Trophoblast cell (in vitro differentiated cells and primary cell): ENCODE measurements around the gene WDR86.
A peak's percentile ranks its signal among the peaks of the same experiment; 100 is the strongest.

Source experiments
- DNase-seq, 2 donors: peaks; one replicate each; pipeline ENCODE4 v3.0.0-alpha.2; 2016
- H2AFZ ChIP-seq: 2 replicates; pipeline ENCODE4 v1.6.1; 2013; ENCODE audit warnings: low read length, moderate library complexity, mild to moderate bottlenecking; ENCODE audit not compliant: insufficient read depth, poor library complexity
- H2AK5ac ChIP-seq: 2 replicates; pipeline ENCODE4 v1.6.1; 2013; ENCODE audit warnings: mild to moderate bottlenecking, low read length
- H2BK120ac ChIP-seq: 2 replicates; pipeline ENCODE4 v1.6.1; 2013; ENCODE audit warnings: low read length, mild to moderate bottlenecking, moderate library complexity; ENCODE audit not compliant: insufficient read depth, poor library complexity
- H2BK12ac ChIP-seq: 2 replicates; pipeline ENCODE4 v1.6.1; 2013; ENCODE audit warnings: mild to moderate bottlenecking, low read length, moderate library complexity
- H2BK5ac ChIP-seq: 2 replicates; pipeline ENCODE4 v1.6.1; 2013; ENCODE audit warnings: low read length, low read depth, moderate library complexity, mild to moderate bottlenecking; ENCODE audit not compliant: poor library complexity
- H3K14ac ChIP-seq: 2 replicates; pipeline ENCODE4 v1.6.1; 2013; ENCODE audit warnings: mild to moderate bottlenecking, low read length
- H3K18ac ChIP-seq: 2 replicates; pipeline ENCODE4 v1.6.1; 2013; ENCODE audit warnings: mild to moderate bottlenecking, low read length
- H3K23ac ChIP-seq: 2 replicates; pipeline ENCODE4 v1.6.1; 2013; ENCODE audit warnings: low read length
- H3K27ac ChIP-seq: 2 replicates; pipeline ENCODE4 v1.5.1; 2013; ENCODE audit warnings: low read depth, mild to moderate bottlenecking, inconsistent platforms, low read length, moderate library complexity
- H3K27me3 ChIP-seq: 2 replicates; pipeline ENCODE4 v1.6.1; 2013; ENCODE audit warnings: inconsistent platforms, mild to moderate bottlenecking, low read length, moderate library complexity; ENCODE audit not compliant: insufficient read depth
- H3K36me3 ChIP-seq, 2 experiments: 1 replicate in 1 of 2; 2 replicates in 1 of 2; pipeline ENCODE4 v1.6.1; 2013; ENCODE audit warnings: low read length in 2 of 2, mild to moderate bottlenecking in 2 of 2, moderate library complexity in 1 of 2; ENCODE audit not compliant: insufficient read depth in 2 of 2, control insufficient read depth in 1 of 2
- H3K4ac ChIP-seq: 2 replicates; pipeline ENCODE4 v1.6.1; 2013; ENCODE audit warnings: low read depth, mild to moderate bottlenecking, low read length, moderate library complexity
- H3K4me1 ChIP-seq, 2 experiments: 1 replicate in 1 of 2; 2 replicates in 1 of 2; pipeline ENCODE4 v1.6.1; 2013; ENCODE audit warnings: low read length in 2 of 2, mild to moderate bottlenecking in 2 of 2, moderate library complexity in 1 of 2; ENCODE audit not compliant: insufficient read depth in 2 of 2, control insufficient read depth in 1 of 2
- H3K4me2 ChIP-seq: 2 replicates; pipeline ENCODE4 v1.6.1; 2013; ENCODE audit warnings: inconsistent platforms, mild to moderate bottlenecking, low read length, moderate library complexity
- H3K4me3 ChIP-seq: 2 replicates; pipeline ENCODE4 v1.5.1; 2013; ENCODE audit warnings: mild to moderate bottlenecking, low read depth, low read length, inconsistent platforms
- H3K79me1 ChIP-seq: one replicate; pipeline ENCODE4 v1.6.1; 2013; ENCODE audit warnings: low read length
- H3K79me2 ChIP-seq: 2 replicates; pipeline ENCODE4 v1.6.1; 2013; ENCODE audit warnings: low read length, mild to moderate bottlenecking; ENCODE audit not compliant: control insufficient read depth, insufficient read depth, poor library complexity
- H3K9ac ChIP-seq: 2 replicates; pipeline ENCODE4 v1.6.1; 2013; ENCODE audit warnings: mild to moderate bottlenecking, low read length
- H3K9me3 ChIP-seq: 2 replicates; pipeline ENCODE4 v1.6.1; 2013; ENCODE audit warnings: low read depth, mild to moderate bottlenecking, control low read depth, inconsistent platforms, low read length; ENCODE audit not compliant: insufficient read depth
- H4K12ac ChIP-seq: 2 replicates; pipeline ENCODE4 v1.6.1; 2013; ENCODE audit warnings: low read depth, mild to moderate bottlenecking, low read length, moderate library complexity
- H4K8ac ChIP-seq: 2 replicates; pipeline ENCODE4 v1.6.1; 2013; ENCODE audit warnings: low read depth, mild to moderate bottlenecking, low read length, moderate library complexity
- H4K91ac ChIP-seq: one replicate; pipeline ENCODE4 v1.6.1; 2013; ENCODE audit warnings: low read depth, mild to moderate bottlenecking, low read length, moderate library complexity
- WGBS: extraction: QIAGEN DNeasy Blood & Tissue Kit; methylation state at CpG from one replicate; pipeline ENCODE4 v1.1.7; 2013; ENCODE audit warnings: missing lambda C conversion rate; ENCODE audit not compliant: insufficient read length, insufficient coverage; ENCODE audit errors: extremely low coverage; 5-methylcytosine and 5-hydroxymethylcytosine counted together

WDR86 gene

GRCh38 chr7:151376218-151376902 is 33.5 kb downstream of the WDR86 start:
- H3K18ac ChIP-seq: no peak overlapping the region
- no peak overlapping the region for H3K27ac ChIP-seq
- H3K4ac ChIP-seq: no peak overlapping the region
- no peak overlapping the region for H4K91ac ChIP-seq
- no peaks in the 10 kb centered on the region for H3K79me2 ChIP-seq
- no peak overlapping the region for H2BK5ac ChIP-seq
- no peak overlapping the region for H4K8ac ChIP-seq
- H3K27me3 ChIP-seq: no peaks in the 10 kb centered on the region
- H3K79me1 ChIP-seq: no peaks in the 10 kb centered on the region
- no peak overlapping the region for H3K23ac ChIP-seq
- no peak overlapping the region for H3K14ac ChIP-seq
- no peak for DNase-seq
- H2AK5ac ChIP-seq: no peak overlapping the region
- no peak overlapping the region for H2AFZ ChIP-seq
- no CpG with 5 or more reads among the region's 33 CpGs for WGBS
- no peaks in the 10 kb centered on the region for H3K9me3 ChIP-seq
- peaks cover 0 to 3% of the 10 kb centered on the region in 2 experiments for H3K4me1 ChIP-seq
- no peak overlapping the region for H3K4me2 ChIP-seq
- no peak overlapping the region for H2BK12ac ChIP-seq
- H3K9ac ChIP-seq: no peak overlapping the region
- no peak overlapping the region for H4K12ac ChIP-seq
- H2BK120ac ChIP-seq: no peak overlapping the region
- peaks cover 33 to 34% of the 10 kb centered on the region in 2 experiments for H3K36me3 ChIP-seq
- no peak overlapping the region for H3K4me3 ChIP-seq

GRCh38 chr7:151375530-151376217 is 34.2 kb downstream of the WDR86 start:
- Histone ChIP-seq H4K12ac (no peak overlapping the region), H2AK5ac (no peak overlapping the region), H4K8ac (no peak overlapping the region), H2BK120ac (no peak overlapping the region), H3K79me1 (no peaks in the 10 kb centered on the region), H3K18ac (no peak overlapping the region), H3K4me2 (no peak overlapping the region), H3K79me2 (no peaks in the 10 kb centered on the region), H3K4me1 (no peaks in the 10 kb centered on the region), H3K14ac (no peak overlapping the region), H4K91ac (no peak overlapping the region), H3K9ac (peak overlapping the region; percentile 12), H3K36me3 (peaks cover 33 to 34% of the 10 kb centered on the region in 2 experiments), H3K4ac (no peak overlapping the region), H3K23ac (no peak overlapping the region), H2BK5ac (no peak overlapping the region), H3K27ac (no peak overlapping the region), H2BK12ac (no peak overlapping the region), H3K4me3 (no peak overlapping the region), H3K27me3 (no peaks in the 10 kb centered on the region), H3K9me3 (no peaks in the 10 kb centered on the region), H2AFZ (no peak overlapping the region)
- no peak for DNase-seq
- WGBS: no CpG with 5 or more reads among the region's 10 CpGs

GRCh38 chr7:151374726-151375125 is 35.1 kb downstream of the WDR86 start:
- Histone ChIP-seq H3K18ac (no peak overlapping the region), H3K79me2 (no peaks in the 10 kb centered on the region), H3K27ac (no peak overlapping the region), H3K9me3 (no peaks in the 10 kb centered on the region), H3K79me1 (no peaks in the 10 kb centered on the region), H3K27me3 (no peaks in the 10 kb centered on the region), H2AFZ (no peak overlapping the region), H2BK12ac (no peak overlapping the region), H3K4me2 (no peak overlapping the region), H3K9ac (no peak overlapping the region), H2BK5ac (no peak overlapping the region), H3K23ac (no peak overlapping the region), H3K4me3 (no peak overlapping the region), H3K4ac (no peak overlapping the region), H4K91ac (no peak overlapping the region), H3K4me1 (no peaks in the 10 kb centered on the region), H4K12ac (no peak overlapping the region), H3K36me3 (peaks cover 34 to 35% of the 10 kb centered on the region in 2 experiments), H4K8ac (no peak overlapping the region), H2AK5ac (no peak overlapping the region), H2BK120ac (no peak overlapping the region), H3K14ac (no peak overlapping the region)
- no peak for DNase-seq
- no CpG with 5 or more reads among the region's 15 CpGs for WGBS

- H3K27ac ChIP-seq: no peak overlapping the region
- no peaks in the 10 kb centered on the region for H3K79me2 ChIP-seq
- H4K12ac ChIP-seq: no peak overlapping the region
- H3K4me2 ChIP-seq: no peak overlapping the region
- H4K91ac ChIP-seq: no peak overlapping the region
- no peak overlapping the region for H3K18ac ChIP-seq
- no peaks in the 10 kb centered on the region for H3K9me3 ChIP-seq
- no peak overlapping the region for H3K4ac ChIP-seq
- no peaks in the 10 kb centered on the region for H3K27me3 ChIP-seq
- no peak overlapping the region for H2AK5ac ChIP-seq
- no peak overlapping the region for H2BK12ac ChIP-seq
- H2BK120ac ChIP-seq: no peak overlapping the region
- no CpG with 5 or more reads among the region's 15 CpGs for WGBS
- H3K79me1 ChIP-seq: no peaks in the 10 kb centered on the region
- no peak overlapping the region for H4K8ac ChIP-seq
- no peak for DNase-seq
- no peak overlapping the region for H3K4me3 ChIP-seq
- no peak overlapping the region for H3K14ac ChIP-seq
- no peak overlapping the region for H2AFZ ChIP-seq
- H3K9ac ChIP-seq: no peak overlapping the region
- no peak overlapping the region for H2BK5ac ChIP-seq
- H3K36me3 ChIP-seq: peaks cover 30 to 34% of the 10 kb centered on the region in 2 experiments
- H3K4me1 ChIP-seq: no peaks in the 10 kb centered on the region
- H3K23ac ChIP-seq: no peak overlapping the region
Observed at GRCh38 chr7:151374139-151374538, 35.7 kb downstream of the WDR86 start.
